22Rv1 (cell line): ENCODE results near the gene COL4A1.

ENCODE experiments used
- ZFX ChIP-seq: fragments of 450-650 bp; IDR thresholded peaks from 2 replicates; pipeline ENCODE4 v1.6.1; 2017; ENCODE audit warnings: antibody characterized with exemption, borderline replicate concordance
- TF ChIP-seq, protein P1 (sequence below): fragments of 450-650 bp; IDR thresholded peaks from 2 replicates; pipeline ENCODE4 v1.5.1; 2017; ENCODE audit warnings: mild to moderate bottlenecking

DNA sequence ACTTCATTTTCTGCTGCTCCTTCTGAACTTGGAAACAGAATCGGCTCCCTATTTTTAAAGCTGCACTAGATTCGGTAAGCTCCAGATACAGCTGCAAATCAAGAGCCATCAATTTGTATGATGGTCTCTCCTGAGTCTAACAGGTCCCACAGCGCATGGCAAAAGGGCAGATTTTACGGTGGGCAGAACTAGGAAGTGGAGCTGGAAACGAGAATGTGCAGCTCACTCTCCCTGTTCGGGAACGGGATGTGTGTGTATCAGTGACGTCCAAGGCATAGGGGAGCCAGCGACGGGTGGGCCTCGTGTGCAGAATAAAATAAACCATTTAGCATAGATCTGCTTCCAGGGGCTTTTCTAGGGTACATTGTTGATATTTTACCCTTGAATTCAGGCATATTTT, 74.2 kb downstream of the COL4A1 start:
- TF ChIP-seq, protein P1, sequence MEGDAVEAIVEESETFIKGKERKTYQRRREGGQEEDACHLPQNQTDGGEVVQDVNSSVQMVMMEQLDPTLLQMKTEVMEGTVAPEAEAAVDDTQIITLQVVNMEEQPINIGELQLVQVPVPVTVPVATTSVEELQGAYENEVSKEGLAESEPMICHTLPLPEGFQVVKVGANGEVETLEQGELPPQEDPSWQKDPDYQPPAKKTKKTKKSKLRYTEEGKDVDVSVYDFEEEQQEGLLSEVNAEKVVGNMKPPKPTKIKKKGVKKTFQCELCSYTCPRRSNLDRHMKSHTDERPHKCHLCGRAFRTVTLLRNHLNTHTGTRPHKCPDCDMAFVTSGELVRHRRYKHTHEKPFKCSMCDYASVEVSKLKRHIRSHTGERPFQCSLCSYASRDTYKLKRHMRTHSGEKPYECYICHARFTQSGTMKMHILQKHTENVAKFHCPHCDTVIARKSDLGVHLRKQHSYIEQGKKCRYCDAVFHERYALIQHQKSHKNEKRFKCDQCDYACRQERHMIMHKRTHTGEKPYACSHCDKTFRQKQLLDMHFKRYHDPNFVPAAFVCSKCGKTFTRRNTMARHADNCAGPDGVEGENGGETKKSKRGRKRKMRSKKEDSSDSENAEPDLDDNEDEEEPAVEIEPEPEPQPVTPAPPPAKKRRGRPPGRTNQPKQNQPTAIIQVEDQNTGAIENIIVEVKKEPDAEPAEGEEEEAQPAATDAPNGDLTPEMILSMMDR, result no peak
- no peak for TF ChIP-seq ZFX
